A673 (cell line): ENCODE data around the gene GPR22. TPM values are rescaled to one million over a fixed set of nuclear protein-coding genes. Genes with fewer than 3 reads are reported as not detected.

Experiments used
- BruUV-seq: library from RNA; stranded (reverse); fragments of 400-500 nt; replicated peaks from 2 replicates; lab custom pipeline; 2021; lab: Mats Ljungman, UMichigan
- CTCF ChIA-PET: fragments of 300-600 bp; sonication (Branson Sonifier 250); formaldehyde crosslinking; loops from one replicate; lab custom pipeline; 2022; ENCODE audit warnings: antibody characterized with exemption; lab: Charles Lee
- POLR2A ChIA-PET: fragments of 300-600 bp; sonication (Branson Sonifier 250); formaldehyde crosslinking; loops from one replicate; lab custom pipeline; 2022; ENCODE audit warnings: antibody characterized with exemption; ENCODE audit not compliant: low non-redundant PET; lab: Charles Lee
- DNase-seq: peaks from one replicate; pipeline ENCODE4 v3.0.0-alpha.2; 2015; ENCODE audit warnings: low spot score
- H3K27ac ChIP-seq: fragments of 200-600 bp; sonication (generic); 2 replicates; pipeline ENCODE4 v1.5.1; 2016; ENCODE audit warnings: mixed run types, low read depth, mild to moderate bottlenecking, mixed read lengths, antibody characterized with exemption, low read length; ENCODE audit not compliant: poor library complexity, severe bottlenecking
- H3K27me3 ChIP-seq: fragments of 200-600 bp; sonication (generic); replicated peaks from 2 replicates; pipeline ENCODE4 v1.6.1; 2017; ENCODE audit warnings: mixed run types, low read depth, mild to moderate bottlenecking, mixed read lengths, antibody characterized with exemption, low read length; ENCODE audit not compliant: insufficient read depth, poor library complexity
- H3K36me3 ChIP-seq: fragments of 200-600 bp; sonication (generic); 2 replicates; pipeline ENCODE4 v1.6.1; 2016; ENCODE audit warnings: mixed run types, mild to moderate bottlenecking, mixed read lengths, antibody characterized with exemption, low read length; ENCODE audit not compliant: insufficient read depth, poor library complexity, severe bottlenecking
- H3K4me1 ChIP-seq: fragments of 200-600 bp; sonication (generic); 2 replicates; pipeline ENCODE4 v1.6.1; 2017; ENCODE audit warnings: mixed run types, mild to moderate bottlenecking, mixed read lengths, antibody characterized with exemption, low read length; ENCODE audit not compliant: insufficient read depth, poor library complexity, severe bottlenecking
- H3K4me3 ChIP-seq: fragments of 200-600 bp; sonication (generic); 2 replicates; pipeline ENCODE4 v1.5.1; 2016; ENCODE audit warnings: low read depth, mixed run types, mild to moderate bottlenecking, mixed read lengths, low read length; ENCODE audit not compliant: poor library complexity, severe bottlenecking
- H3K9me3 ChIP-seq: fragments of 200-600 bp; sonication (generic); 2 replicates; pipeline ENCODE4 v1.6.1; 2016; ENCODE audit warnings: mixed run types, low read depth, mild to moderate bottlenecking, mixed read lengths, antibody characterized with exemption, low read length; ENCODE audit not compliant: poor library complexity, severe bottlenecking
- EZH2 ChIP-seq: fragments of 200-600 bp; sonication (generic); IDR thresholded peaks from 2 replicates; pipeline ENCODE4 v1.6.1; 2017; ENCODE audit warnings: borderline replicate concordance, low read depth, mild to moderate bottlenecking, mixed read lengths, antibody characterized with exemption, low read length; ENCODE audit not compliant: poor library complexity, severe bottlenecking
- intact Hi-C: fragments of 100-400 bp; cut with micrococcal nuclease; formaldehyde crosslinking; loops from one replicate; pipeline ENCODE4 v1.10.0; 2022; ENCODE audit not compliant: unreplicated experiment
- total RNA-seq: library from RNA; stranded (reverse); gene quantifications from 2 replicates; pipeline ENCODE4 v1.2.3, GENCODE V29; 2021
- TF ChIP-seq, protein P1 (sequence below): fragments of 300-800, 200-600 bp; sonication (generic); conservative IDR thresholded peaks from 2 replicates; pipeline ENCODE4 v1.5.1; 2017; ENCODE audit warnings: low read depth, mild to moderate bottlenecking, antibody characterized with exemption, low read length, moderate library complexity, mixed read lengths

The GPR22 gene
- total RNA-seq, 1 experiment from 2014 or later = not detected

GRCh38 chr7:107486041-107486440 is 16.2 kb downstream of the GPR22 start:
- POLR2A ChIA-PET = no interaction called here
- no TSS peak for BruUV-seq
- intact Hi-C loops = no loop called here

DNA sequence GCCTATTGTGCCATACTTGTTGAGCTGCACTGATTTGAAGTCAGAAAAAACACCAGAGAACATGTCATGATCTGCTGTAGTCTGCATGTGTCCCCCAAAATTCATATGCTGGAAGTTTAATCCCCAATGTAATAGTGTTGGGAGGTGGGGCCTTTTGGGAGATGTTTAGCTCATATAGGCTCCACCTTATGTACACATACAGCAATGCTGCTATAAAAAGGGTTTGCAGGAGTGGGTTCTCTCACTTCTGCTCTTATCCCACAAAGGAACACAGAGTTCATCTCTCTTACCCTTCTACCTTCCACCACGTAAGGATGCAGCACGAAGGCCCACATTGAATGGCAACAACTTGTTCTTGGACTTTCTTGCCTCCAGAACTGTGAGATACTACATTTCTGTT is 23.0 kb downstream of the GPR22 start:
- ChIA-PET POLR2A (no interaction called here), CTCF (no interaction called here)
- H3K9me3 ChIP-seq = no peaks in the 10 kb centered on the region
- intact Hi-C loops = no loop called here
- no TSS peak for BruUV-seq
- H3K36me3 ChIP-seq = no peaks in the 10 kb centered on the region
- TF ChIP-seq, protein P1, sequence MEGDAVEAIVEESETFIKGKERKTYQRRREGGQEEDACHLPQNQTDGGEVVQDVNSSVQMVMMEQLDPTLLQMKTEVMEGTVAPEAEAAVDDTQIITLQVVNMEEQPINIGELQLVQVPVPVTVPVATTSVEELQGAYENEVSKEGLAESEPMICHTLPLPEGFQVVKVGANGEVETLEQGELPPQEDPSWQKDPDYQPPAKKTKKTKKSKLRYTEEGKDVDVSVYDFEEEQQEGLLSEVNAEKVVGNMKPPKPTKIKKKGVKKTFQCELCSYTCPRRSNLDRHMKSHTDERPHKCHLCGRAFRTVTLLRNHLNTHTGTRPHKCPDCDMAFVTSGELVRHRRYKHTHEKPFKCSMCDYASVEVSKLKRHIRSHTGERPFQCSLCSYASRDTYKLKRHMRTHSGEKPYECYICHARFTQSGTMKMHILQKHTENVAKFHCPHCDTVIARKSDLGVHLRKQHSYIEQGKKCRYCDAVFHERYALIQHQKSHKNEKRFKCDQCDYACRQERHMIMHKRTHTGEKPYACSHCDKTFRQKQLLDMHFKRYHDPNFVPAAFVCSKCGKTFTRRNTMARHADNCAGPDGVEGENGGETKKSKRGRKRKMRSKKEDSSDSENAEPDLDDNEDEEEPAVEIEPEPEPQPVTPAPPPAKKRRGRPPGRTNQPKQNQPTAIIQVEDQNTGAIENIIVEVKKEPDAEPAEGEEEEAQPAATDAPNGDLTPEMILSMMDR = no peak
- TF ChIP-seq EZH2 = no peak
- DNase-seq = no peak
- no peaks in the 10 kb centered on the region for H3K27me3 ChIP-seq
- no peak overlapping the region for H3K27ac ChIP-seq
- no peaks in the 10 kb centered on the region for H3K4me1 ChIP-seq
- H3K4me3 ChIP-seq = no peak overlapping the region

More at GRCh38 chr7:107486041-107486440, 16.2 kb downstream of the GPR22 start:
- CTCF ChIA-PET = no interaction called here
- Histone ChIP-seq H3K9me3 (no peaks in the 10 kb centered on the region), H3K4me1 (no peaks in the 10 kb centered on the region), H3K27me3 (no peaks in the 10 kb centered on the region), H3K36me3 (no peaks in the 10 kb centered on the region), H3K4me3 (no peak overlapping the region), H3K27ac (no peak overlapping the region)
- TF ChIP-seq EZH2 = no peak
- TF ChIP-seq, protein P1 = no peak
- no peak for DNase-seq

GRCh38 chr7:107494315-107494751 is 24.5 kb downstream of the GPR22 start:
- intact Hi-C loops = no loop called here
- no peaks in the 10 kb centered on the region for H3K36me3 ChIP-seq
- H3K27me3 ChIP-seq = no peaks in the 10 kb centered on the region
- DNase-seq = no peak
- no peak for TF ChIP-seq EZH2
- TF ChIP-seq, protein P1 = no peak
- H3K4me3 ChIP-seq = no peak overlapping the region
- H3K9me3 ChIP-seq = no peaks in the 10 kb centered on the region
- no peak overlapping the region for H3K27ac ChIP-seq
- CTCF ChIA-PET = no interaction called here
- BruUV-seq = no TSS peak
- POLR2A ChIA-PET = no interaction called here
- H3K4me1 ChIP-seq = no peaks in the 10 kb centered on the region
